ENCODE measurements around the gene NHLH1.

The NHLH1 gene

DNA sequence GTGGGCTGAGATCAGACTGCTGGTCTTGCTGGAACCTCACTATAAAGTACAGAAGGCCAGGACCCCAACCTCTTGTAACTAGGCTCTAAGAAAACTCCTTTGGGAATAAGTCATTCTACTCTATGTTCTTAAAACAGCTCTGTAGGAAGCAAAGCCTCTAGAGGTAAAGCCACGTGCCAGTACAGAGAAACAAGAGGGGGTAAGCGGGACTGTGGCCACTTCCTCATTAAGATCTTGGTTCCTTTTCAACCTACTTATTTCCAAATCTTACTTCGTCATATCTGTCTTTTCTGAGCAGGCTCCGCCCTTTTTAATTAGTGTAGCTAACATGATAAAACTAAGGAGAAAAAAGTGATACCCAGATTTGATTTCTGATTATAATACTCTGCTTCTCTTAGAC is 19.9 kb upstream of the NHLH1 start:
- Histone ChIP-seq H3K9ac (ENCODE audit: low read length) (no peak overlapping the region), H3K36me3 (replicated peaks; ENCODE audit: insufficient read depth, low read length) (no peaks in the 10 kb centered on the region; the same call in 1 of the 2 replicates), H3K27me3 (replicated peaks; ENCODE audit: insufficient read depth, low read length) (no peaks in the 10 kb centered on the region), H3K4me3 (ENCODE audit: low read length) (no peak overlapping the region), H4K20me1 (ENCODE audit: insufficient read depth, low read length) (no peaks in the 10 kb centered on the region), H3K4me1 (ENCODE audit: low read length) (peaks cover 9% of the 10 kb centered on the region), H3K27ac (ENCODE audit: low read length) (no peak overlapping the region), H3K4me2 (ENCODE audit: low read depth, low read length) (no peak overlapping the region), H3K9me2 (replicated peaks; ENCODE audit: insufficient read depth, low read length) (no peaks in the 10 kb centered on the region), H3F3A (ENCODE audit: insufficient read depth, low read length) (0 out of 2 replicates have a peak, but pooled peaks cover 4% of the 10 kb centered on the region), H3K79me2 (ENCODE audit: low read length) (peaks cover 51% of the 10 kb centered on the region), H3K9me3 (replicated peaks; ENCODE audit: insufficient read depth, low read length) (no peaks in the 10 kb centered on the region), H2AFZ (ENCODE audit: low read length) (no peak overlapping the region)
- TF ChIP-seq EZH2 (optimal IDR thresholded peaks at IDR 0.05; ENCODE audit: low read depth, low read length) (no peak), EZH2phosphoT487 (IDR thresholded peaks at IDR 0.05; ENCODE audit: low read length) (no peak)
- TF ChIP-seq, protein P1, sequence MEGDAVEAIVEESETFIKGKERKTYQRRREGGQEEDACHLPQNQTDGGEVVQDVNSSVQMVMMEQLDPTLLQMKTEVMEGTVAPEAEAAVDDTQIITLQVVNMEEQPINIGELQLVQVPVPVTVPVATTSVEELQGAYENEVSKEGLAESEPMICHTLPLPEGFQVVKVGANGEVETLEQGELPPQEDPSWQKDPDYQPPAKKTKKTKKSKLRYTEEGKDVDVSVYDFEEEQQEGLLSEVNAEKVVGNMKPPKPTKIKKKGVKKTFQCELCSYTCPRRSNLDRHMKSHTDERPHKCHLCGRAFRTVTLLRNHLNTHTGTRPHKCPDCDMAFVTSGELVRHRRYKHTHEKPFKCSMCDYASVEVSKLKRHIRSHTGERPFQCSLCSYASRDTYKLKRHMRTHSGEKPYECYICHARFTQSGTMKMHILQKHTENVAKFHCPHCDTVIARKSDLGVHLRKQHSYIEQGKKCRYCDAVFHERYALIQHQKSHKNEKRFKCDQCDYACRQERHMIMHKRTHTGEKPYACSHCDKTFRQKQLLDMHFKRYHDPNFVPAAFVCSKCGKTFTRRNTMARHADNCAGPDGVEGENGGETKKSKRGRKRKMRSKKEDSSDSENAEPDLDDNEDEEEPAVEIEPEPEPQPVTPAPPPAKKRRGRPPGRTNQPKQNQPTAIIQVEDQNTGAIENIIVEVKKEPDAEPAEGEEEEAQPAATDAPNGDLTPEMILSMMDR (IDR thresholded peaks at IDR 0.05; ENCODE audit: low read length), result no peak
- DNase-seq, result no peak

- no peak overlapping the region for H3K4me2 ChIP-seq (ENCODE audit: low read depth, low read length)
- H3K4me1 ChIP-seq (ENCODE audit: low read length), result no peaks in the 10 kb centered on the region
- no peak overlapping the region for H3K9ac ChIP-seq (ENCODE audit: low read length)
- H3K36me3 ChIP-seq (replicated peaks; ENCODE audit: insufficient read depth, low read length), result peaks cover 9% of the 10 kb centered on the region; the same call in 1 of the 2 replicates
- no peaks in the 10 kb centered on the region for H3K27me3 ChIP-seq (replicated peaks; ENCODE audit: insufficient read depth, low read length)
- TF ChIP-seq EZH2phosphoT487 (IDR thresholded peaks at IDR 0.05; ENCODE audit: low read length), result no peak
- no peak for TF ChIP-seq EZH2 (optimal IDR thresholded peaks at IDR 0.05; ENCODE audit: low read depth, low read length)
- TF ChIP-seq, protein P1 (IDR thresholded peaks at IDR 0.05; ENCODE audit: low read length), result no peak
- H3K79me2 ChIP-seq (ENCODE audit: low read length), result 0 out of 2 replicates have a peak, but pooled peaks cover 7% of the 10 kb centered on the region
- H3K27ac ChIP-seq (ENCODE audit: low read length), result no peak overlapping the region
- H3K4me3 ChIP-seq (ENCODE audit: low read length), result no peak overlapping the region
- H3K9me3 ChIP-seq (replicated peaks; ENCODE audit: insufficient read depth, low read length), result no peaks in the 10 kb centered on the region
- no peaks in the 10 kb centered on the region for H3K9me2 ChIP-seq (replicated peaks; ENCODE audit: insufficient read depth, low read length)
- H3F3A ChIP-seq (ENCODE audit: insufficient read depth, low read length), result no peaks in the 10 kb centered on the region
- DNase-seq, result no peak
- no peaks in the 10 kb centered on the region for H4K20me1 ChIP-seq (ENCODE audit: insufficient read depth, low read length)
- no peak overlapping the region for H2AFZ ChIP-seq (ENCODE audit: low read length)
Measured at GRCh38 chr1:160351629-160352028, 15.2 kb upstream of the NHLH1 start.

DNA sequence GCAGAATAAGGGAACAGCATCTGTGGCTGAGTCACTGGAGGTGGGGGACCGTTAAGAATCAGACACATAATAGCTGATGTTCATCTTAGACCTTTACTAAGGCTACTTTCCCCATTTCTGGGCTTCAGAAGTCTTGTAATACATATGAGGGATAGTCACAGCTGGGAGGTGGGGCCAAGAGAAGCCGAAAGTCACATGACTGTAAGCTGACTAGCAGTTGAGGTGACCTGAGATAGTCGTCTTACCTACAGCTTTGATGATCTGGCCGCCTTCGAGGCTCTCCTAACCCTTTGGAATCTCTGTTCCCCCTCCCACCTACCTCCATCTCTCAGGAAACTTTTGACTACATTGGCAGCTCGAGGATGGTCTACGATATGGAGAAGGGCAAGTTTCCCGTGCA is 14.3 kb upstream of the NHLH1 start:
- H2AFZ ChIP-seq (ENCODE audit: low read length), result no peak overlapping the region
- DNase-seq, result no peak
- H3K27ac ChIP-seq (ENCODE audit: low read length), result no peak overlapping the region
- no peaks in the 10 kb centered on the region for H3K79me2 ChIP-seq (ENCODE audit: low read length)
- H3K27me3 ChIP-seq (replicated peaks; ENCODE audit: insufficient read depth, low read length), result no peaks in the 10 kb centered on the region
- H3K4me3 ChIP-seq (ENCODE audit: low read length), result no peak overlapping the region
- no peaks in the 10 kb centered on the region for H3K9me3 ChIP-seq (replicated peaks; ENCODE audit: insufficient read depth, low read length)
- H3K4me2 ChIP-seq (ENCODE audit: low read depth, low read length), result no peak overlapping the region
- no peaks in the 10 kb centered on the region for H4K20me1 ChIP-seq (ENCODE audit: insufficient read depth, low read length)
- no peaks in the 10 kb centered on the region for H3K9me2 ChIP-seq (replicated peaks; ENCODE audit: insufficient read depth, low read length)
- no peak for TF ChIP-seq EZH2phosphoT487 (IDR thresholded peaks at IDR 0.05; ENCODE audit: low read length)
- TF ChIP-seq EZH2 (optimal IDR thresholded peaks at IDR 0.05; ENCODE audit: low read depth, low read length), result no peak
- TF ChIP-seq, protein P1 (IDR thresholded peaks at IDR 0.05; ENCODE audit: low read length), result no peak
- no peak overlapping the region for H3K9ac ChIP-seq (ENCODE audit: low read length)
- H3F3A ChIP-seq (ENCODE audit: insufficient read depth, low read length), result no peaks in the 10 kb centered on the region
- H3K36me3 ChIP-seq (replicated peaks; ENCODE audit: insufficient read depth, low read length), result peaks cover 9% of the 10 kb centered on the region; the same call in 1 of the 2 replicates
- H3K4me1 ChIP-seq (ENCODE audit: low read length), result no peaks in the 10 kb centered on the region
